VCaP (cell line): ENCODE results near the gene CDKN1C.

Experiments used
- H3K27ac ChIP-seq: fragments of 450-650 bp; 2 replicates; pipeline ENCODE4 v1.5.1; 2017
- CTCF ChIP-seq: fragments of 450-650 bp; conservative IDR thresholded peaks from 2 replicates; pipeline ENCODE4 v1.5.1; 2017; ENCODE audit warnings: mild to moderate bottlenecking, moderate library complexity

CDKN1C gene

GRCh38 chr11:2858995-2859698, 26.4 kb downstream of the CDKN1C start:
- no peak for TF ChIP-seq CTCF
- H3K27ac ChIP-seq = no peak overlapping the region

- no peak for TF ChIP-seq CTCF
- no peak overlapping the region for H3K27ac ChIP-seq
These were observed 27.7 kb downstream of the CDKN1C start for GRCh38 chr11:2857918-2858317.

- no peak overlapping the region for H3K27ac ChIP-seq
- TF ChIP-seq CTCF = no peak
These were observed 28.3 kb downstream of the CDKN1C start for GRCh38 chr11:2857276-2857675.

- TF ChIP-seq CTCF = no peak
- no peak overlapping the region for H3K27ac ChIP-seq
These were observed 30.4 kb downstream of the CDKN1C start for GRCh38 chr11:2855162-2855561.

- no peak overlapping the region for H3K27ac ChIP-seq
- no peak for TF ChIP-seq CTCF
These were observed 31.5 kb downstream of the CDKN1C start for GRCh38 chr11:2853997-2854560.

GRCh38 chr11:2853401-2853800, 32.2 kb downstream of the CDKN1C start:
- TF ChIP-seq CTCF = no peak
- no peak overlapping the region for H3K27ac ChIP-seq

- H3K27ac ChIP-seq = no peak overlapping the region
- no peak for TF ChIP-seq CTCF
These were observed 35.4 kb downstream of the CDKN1C start for GRCh38 chr11:2849994-2850770.
